ENCODE results near the gene GABBR2. TPM values are rescaled to one million over a fixed set of nuclear protein-coding genes. Genes with fewer than 3 reads are reported as not detected.

Gene GABBR2
- total RNA-seq, 1 experiment from 2014 or later, result not detected

DNA sequence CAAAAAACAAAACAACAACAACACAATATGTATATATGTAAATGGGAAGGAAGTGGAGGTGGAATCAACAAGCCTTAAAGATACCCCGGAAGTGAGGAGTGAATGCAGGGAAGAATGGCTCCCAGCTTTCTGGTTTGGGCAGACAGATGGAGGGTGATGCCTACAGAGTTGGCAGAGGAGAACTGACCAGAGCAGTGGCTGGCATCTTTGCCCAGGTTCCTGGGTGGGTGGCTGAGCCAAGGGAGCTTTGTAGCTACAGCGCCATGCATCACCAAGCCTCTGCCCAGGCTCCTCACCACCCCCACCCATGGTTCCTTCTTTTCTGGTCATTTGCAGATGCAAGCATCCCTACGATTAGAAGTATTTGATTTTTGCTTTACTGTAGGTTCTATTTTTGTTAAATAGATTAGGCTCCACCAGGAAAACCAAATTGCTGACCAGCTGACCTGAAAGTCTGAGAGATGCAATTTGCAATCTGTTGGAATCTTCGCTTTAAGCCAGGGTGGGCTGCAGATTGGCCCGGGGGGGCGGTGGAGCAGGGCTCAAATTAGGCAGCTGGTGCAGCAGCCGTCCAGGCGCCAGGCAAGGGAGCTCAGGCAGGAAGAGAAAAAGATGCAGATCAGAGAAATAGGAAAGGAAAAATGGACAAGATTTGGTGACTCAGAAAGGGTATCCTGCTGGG, 290.0 kb downstream of the GABBR2 start:
- Histone ChIP-seq H3K27ac (ENCODE audit: low read depth, low read length, poor library complexity, severe bottlenecking) (no peak overlapping the region), H3K9me3 (ENCODE audit: low read depth, low read length, poor library complexity, severe bottlenecking) (no peaks in the 10 kb centered on the region), H3K4me1 (ENCODE audit: insufficient read depth, low read length, poor library complexity, severe bottlenecking) (no peaks in the 10 kb centered on the region), H3K4me3 (ENCODE audit: low read depth, low read length, poor library complexity, severe bottlenecking) (no peak overlapping the region), H3K27me3 (replicated peaks; ENCODE audit: insufficient read depth, low read depth, low read length, poor library complexity) (no peaks in the 10 kb centered on the region), H3K36me3 (ENCODE audit: insufficient read depth, low read length, poor library complexity, severe bottlenecking) (no peaks in the 10 kb centered on the region)
- intact Hi-C loops (cut with micrococcal nuclease; ENCODE audit: unreplicated experiment), result no loop called here
- DNase-seq (ENCODE audit: low spot score), result no peak
- BruUV-seq (replicated peaks), result no TSS peak
- CTCF ChIA-PET, result no interaction called here
- POLR2A ChIA-PET (ENCODE audit: low non-redundant PET), result no interaction called here
- TF ChIP-seq EZH2 (IDR thresholded peaks at IDR 0.05; ENCODE audit: borderline replicate concordance, low read depth, low read length, poor library complexity, severe bottlenecking), result no peak
- TF ChIP-seq, protein P1, sequence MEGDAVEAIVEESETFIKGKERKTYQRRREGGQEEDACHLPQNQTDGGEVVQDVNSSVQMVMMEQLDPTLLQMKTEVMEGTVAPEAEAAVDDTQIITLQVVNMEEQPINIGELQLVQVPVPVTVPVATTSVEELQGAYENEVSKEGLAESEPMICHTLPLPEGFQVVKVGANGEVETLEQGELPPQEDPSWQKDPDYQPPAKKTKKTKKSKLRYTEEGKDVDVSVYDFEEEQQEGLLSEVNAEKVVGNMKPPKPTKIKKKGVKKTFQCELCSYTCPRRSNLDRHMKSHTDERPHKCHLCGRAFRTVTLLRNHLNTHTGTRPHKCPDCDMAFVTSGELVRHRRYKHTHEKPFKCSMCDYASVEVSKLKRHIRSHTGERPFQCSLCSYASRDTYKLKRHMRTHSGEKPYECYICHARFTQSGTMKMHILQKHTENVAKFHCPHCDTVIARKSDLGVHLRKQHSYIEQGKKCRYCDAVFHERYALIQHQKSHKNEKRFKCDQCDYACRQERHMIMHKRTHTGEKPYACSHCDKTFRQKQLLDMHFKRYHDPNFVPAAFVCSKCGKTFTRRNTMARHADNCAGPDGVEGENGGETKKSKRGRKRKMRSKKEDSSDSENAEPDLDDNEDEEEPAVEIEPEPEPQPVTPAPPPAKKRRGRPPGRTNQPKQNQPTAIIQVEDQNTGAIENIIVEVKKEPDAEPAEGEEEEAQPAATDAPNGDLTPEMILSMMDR (conservative IDR thresholded peaks at IDR 0.05; ENCODE audit: low read depth, low read length), result no peak

DNA sequence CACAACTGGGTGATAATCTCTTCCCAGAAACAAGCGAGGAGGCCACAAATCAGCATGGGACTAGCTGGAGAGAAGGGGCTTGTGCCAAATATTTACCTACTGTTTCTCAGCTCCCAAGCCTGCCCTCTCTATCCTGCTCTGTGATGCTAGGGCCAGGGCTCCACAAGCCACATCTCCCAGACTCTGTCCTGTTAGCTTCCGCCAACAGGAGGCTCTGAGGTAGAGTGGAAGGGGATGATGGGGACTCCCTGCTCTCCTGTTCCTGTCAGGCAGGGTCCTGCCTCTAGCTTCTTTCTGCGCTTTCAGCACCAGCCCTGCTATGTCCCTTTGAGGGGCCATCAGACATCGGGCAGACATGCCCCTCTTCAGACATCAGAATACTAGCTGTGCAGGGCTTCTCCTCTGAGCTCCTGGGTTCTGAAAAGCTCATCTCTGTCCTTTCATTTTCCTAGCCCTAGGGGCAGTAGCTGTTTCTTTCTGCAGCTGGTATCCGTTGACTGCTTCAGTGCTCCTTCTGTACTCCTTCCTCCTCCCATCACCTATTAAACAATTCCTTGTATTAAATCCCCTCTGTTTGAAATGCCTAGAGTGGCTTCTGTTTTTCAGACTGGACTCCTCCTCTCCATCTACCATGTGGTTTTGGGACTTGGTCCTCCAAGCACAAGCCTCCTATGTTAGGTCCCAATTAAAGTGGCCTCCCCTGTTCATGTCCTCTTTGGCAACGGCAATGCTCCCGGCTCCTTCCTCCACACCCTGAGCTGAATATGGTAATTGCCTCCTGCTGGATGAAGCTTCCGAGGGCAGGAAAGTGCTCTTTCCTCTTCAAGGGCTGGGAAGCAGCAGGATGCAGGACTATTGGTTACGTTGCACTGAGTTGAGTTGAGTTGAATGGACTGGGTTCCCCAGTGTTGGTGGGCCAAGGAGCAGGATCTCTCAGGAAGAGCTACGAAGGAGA, 292.2 kb downstream of the GABBR2 start:
- Histone ChIP-seq H3K36me3 (ENCODE audit: insufficient read depth, low read length, poor library complexity, severe bottlenecking) (no peaks in the 10 kb centered on the region), H3K4me3 (ENCODE audit: low read depth, low read length, poor library complexity, severe bottlenecking) (no peak overlapping the region), H3K27ac (ENCODE audit: low read depth, low read length, poor library complexity, severe bottlenecking) (no peak overlapping the region), H3K9me3 (ENCODE audit: low read depth, low read length, poor library complexity, severe bottlenecking) (no peaks in the 10 kb centered on the region), H3K27me3 (replicated peaks; ENCODE audit: insufficient read depth, low read depth, low read length, poor library complexity) (peaks cover 3% of the 10 kb centered on the region), H3K4me1 (ENCODE audit: insufficient read depth, low read length, poor library complexity, severe bottlenecking) (no peaks in the 10 kb centered on the region)
- TF ChIP-seq, protein P1 (conservative IDR thresholded peaks at IDR 0.05; ENCODE audit: low read depth, low read length), result no peak
- TF ChIP-seq EZH2 (IDR thresholded peaks at IDR 0.05; ENCODE audit: borderline replicate concordance, low read depth, low read length, poor library complexity, severe bottlenecking), result no peak
- POLR2A ChIA-PET (ENCODE audit: low non-redundant PET), result no interaction called here
- CTCF ChIA-PET, result no interaction called here
- BruUV-seq (replicated peaks), result no TSS peak
- intact Hi-C loops (cut with micrococcal nuclease; ENCODE audit: unreplicated experiment), result no loop called here
- no peak for DNase-seq (ENCODE audit: low spot score)

DNA sequence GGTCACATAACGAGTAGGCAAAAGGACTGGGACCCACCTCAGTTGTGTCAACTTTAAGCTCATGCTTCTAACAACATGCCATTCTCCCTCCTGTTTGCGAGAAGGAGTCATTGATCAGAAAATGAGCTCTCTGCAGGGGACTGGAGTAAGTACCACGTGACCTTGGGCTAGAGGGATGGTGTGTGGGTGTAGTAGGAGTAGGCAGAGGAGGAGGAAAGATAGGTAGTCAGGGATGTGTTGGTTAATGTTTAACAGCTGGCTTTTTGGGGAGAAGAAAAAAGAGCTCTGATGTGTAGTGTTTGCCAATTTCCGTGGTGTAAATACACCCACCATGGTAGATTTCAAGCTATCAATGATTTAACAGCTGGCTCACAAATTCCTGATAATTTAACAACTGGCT, 293.0 kb downstream of the GABBR2 start:
- Histone ChIP-seq H3K36me3 (ENCODE audit: insufficient read depth, low read length, poor library complexity, severe bottlenecking) (no peaks in the 10 kb centered on the region), H3K9me3 (ENCODE audit: low read depth, low read length, poor library complexity, severe bottlenecking) (no peaks in the 10 kb centered on the region), H3K4me1 (ENCODE audit: insufficient read depth, low read length, poor library complexity, severe bottlenecking) (no peaks in the 10 kb centered on the region), H3K27me3 (replicated peaks; ENCODE audit: insufficient read depth, low read depth, low read length, poor library complexity) (peaks cover 3% of the 10 kb centered on the region), H3K4me3 (ENCODE audit: low read depth, low read length, poor library complexity, severe bottlenecking) (no peak overlapping the region), H3K27ac (ENCODE audit: low read depth, low read length, poor library complexity, severe bottlenecking) (no peak overlapping the region)
- ChIA-PET CTCF (no interaction called here), POLR2A (ENCODE audit: low non-redundant PET) (no interaction called here)
- TF ChIP-seq, protein P1 (conservative IDR thresholded peaks at IDR 0.05; ENCODE audit: low read depth, low read length), result no peak
- no peak for TF ChIP-seq EZH2 (IDR thresholded peaks at IDR 0.05; ENCODE audit: borderline replicate concordance, low read depth, low read length, poor library complexity, severe bottlenecking)
- no TSS peak for BruUV-seq (replicated peaks)
- DNase-seq (ENCODE audit: low spot score), result no peak
- intact Hi-C loops (cut with micrococcal nuclease; ENCODE audit: unreplicated experiment), result no loop called here

All from A673 (cell line).